ENCODE data around the gene REXO5.

REXO5 gene

GRCh38 chr16:20760346-20760745 lies 46.0 kb upstream of the REXO5 start (continued):
- TF ChIP-seq CSRNP3 (CRISPR knock-in tag; IDR thresholded peaks at IDR 0.05) (no peak), ISL1 (CRISPR knock-in tag; IDR thresholded peaks at IDR 0.05) (no peak)

GRCh38 chr16:20761175-20761574 lies 45.2 kb upstream of the REXO5 start:
- no peak for ATAC-seq
- TF ChIP-seq ZFP3 (CRISPR knock-in tag; IDR thresholded peaks at IDR 0.05) (no peak), OSR1 (CRISPR knock-in tag; IDR thresholded peaks at IDR 0.05) (no peak), ARNTL (CRISPR knock-in tag; IDR thresholded peaks at IDR 0.05; ENCODE audit: borderline replicate concordance, low read depth) (no peak)

GRCh38 chr16:20762404-20763123 lies 43.8 kb upstream of the REXO5 start:
- ATAC-seq: no peak
- TF ChIP-seq CSDC2 (CRISPR knock-in tag; IDR thresholded peaks at IDR 0.05): no peak
- TF ChIP-seq ZNF70 (CRISPR knock-in tag; IDR thresholded peaks at IDR 0.05): no peak
- TF ChIP-seq TCF4 (CRISPR knock-in tag; IDR thresholded peaks at IDR 0.05; ENCODE audit: borderline replicate concordance): no peak
- TF ChIP-seq TSHZ2 (CRISPR knock-in tag; IDR thresholded peaks at IDR 0.05): no peak
- TF ChIP-seq PPARA (CRISPR knock-in tag; IDR thresholded peaks at IDR 0.05; ENCODE audit: borderline replicate concordance): no peak
- TF ChIP-seq CREB5 (CRISPR knock-in tag; IDR thresholded peaks at IDR 0.05; ENCODE audit: low read depth): no peak
- TF ChIP-seq ISL1 (CRISPR knock-in tag; IDR thresholded peaks at IDR 0.05): no peak
- no peak for TF ChIP-seq ZFP30 (CRISPR knock-in tag; IDR thresholded peaks at IDR 0.05)
- no peak for TF ChIP-seq TOX (CRISPR knock-in tag; IDR thresholded peaks at IDR 0.05; ENCODE audit: borderline replicate concordance)

GRCh38 chr16:20763461-20764232 lies 42.7 kb upstream of the REXO5 start, which contains the start of gene ACSM3:
ACSM3 (plus strand) TSS chr16:20764014; CDS start chr16:20770035, 6,021 bp downstream.
- peak; percentile 100 for ATAC-seq
- TF ChIP-seq BACH2 (CRISPR knock-in tag; IDR thresholded peaks at IDR 0.05; ENCODE audit: borderline replicate concordance) (no peak), ZFP3 (CRISPR knock-in tag; IDR thresholded peaks at IDR 0.05) (no peak), CSRNP3 (CRISPR knock-in tag; IDR thresholded peaks at IDR 0.05) (no peak), TSHZ2 (CRISPR knock-in tag; IDR thresholded peaks at IDR 0.05) (no peak), ISL1 (CRISPR knock-in tag; IDR thresholded peaks at IDR 0.05) (no peak), ARNTL (CRISPR knock-in tag; IDR thresholded peaks at IDR 0.05; ENCODE audit: borderline replicate concordance, low read depth) (no peak), CREB5 (CRISPR knock-in tag; IDR thresholded peaks at IDR 0.05; ENCODE audit: low read depth) (no peak), ZNF565 (CRISPR knock-in tag; conservative IDR thresholded peaks at IDR 0.05; ENCODE audit: low read depth) (no peak), SNAI2 (CRISPR knock-in tag; IDR thresholded peaks at IDR 0.05) (no peak), TOX (CRISPR knock-in tag; IDR thresholded peaks at IDR 0.05; ENCODE audit: borderline replicate concordance) (no peak), ZFP30 (CRISPR knock-in tag; IDR thresholded peaks at IDR 0.05) (no peak), TCF4 (CRISPR knock-in tag; IDR thresholded peaks at IDR 0.05; ENCODE audit: borderline replicate concordance) (no peak), ZNF70 (CRISPR knock-in tag; IDR thresholded peaks at IDR 0.05) (no peak), PATZ1 (CRISPR knock-in tag; IDR thresholded peaks at IDR 0.05; ENCODE audit: borderline replicate concordance) (no peak), RARB (CRISPR knock-in tag; IDR thresholded peaks at IDR 0.05) (no peak)

Data from SK-N-SH treated with all-trans-retinoic acid at 6 μM for 48 hours (cell line).